GM23338 (cell line): ENCODE data around the gene PRMT1. TPM values are rescaled to one million over a fixed set of nuclear protein-coding genes. Genes with fewer than 3 reads are reported as not detected.

ENCODE experiments used
- ATAC-seq: fragments of 200-7000 bp; cut with Tn5 transposase; 3 replicates; pipeline ENCODE4 v1.9.1; 2020
- DNase-seq: peaks from one replicate; pipeline ENCODE4 v3.0.0-alpha.2; 2015; ENCODE audit warnings: low spot score
- H2AFZ ChIP-seq: fragments of 200-600 bp; sonication (generic); 2 replicates; pipeline ENCODE4 v1.8.0; 2016; ENCODE audit warnings: antibody characterized with exemption, mild to moderate bottlenecking, moderate library complexity
- H3F3A ChIP-seq: fragments of 200-600 bp; sonication (generic); replicated peaks from 2 replicates; pipeline ENCODE4 v1.8.0; 2017; ENCODE audit warnings: antibody characterized with exemption, mixed run types, low read depth
- H3K27ac ChIP-seq: fragments of 200-600 bp; sonication (generic); 2 replicates; pipeline ENCODE4 v1.6.1; 2016; ENCODE audit warnings: low read depth
- H3K27me3 ChIP-seq: fragments of 200-600 bp; sonication (generic); 2 replicates; pipeline ENCODE4 v1.8.0; 2016; ENCODE audit warnings: mild to moderate bottlenecking, mixed run types, moderate library complexity; ENCODE audit not compliant: insufficient read depth
- H3K36me3 ChIP-seq: fragments of 200-600 bp; sonication (generic); 2 replicates; pipeline ENCODE4 v1.8.0; 2016; ENCODE audit warnings: mild to moderate bottlenecking; ENCODE audit not compliant: insufficient read depth
- H3K4me1 ChIP-seq: fragments of 200-600 bp; sonication (generic); 2 replicates; pipeline ENCODE4 v1.8.0; 2016; ENCODE audit warnings: mild to moderate bottlenecking, moderate library complexity; ENCODE audit not compliant: insufficient read depth
- H3K4me2 ChIP-seq: fragments of 200-600 bp; sonication (generic); 2 replicates; pipeline ENCODE4 v1.7.1; 2017; ENCODE audit warnings: mixed run types
- H3K4me3 ChIP-seq: fragments of 200-600 bp; sonication (generic); 2 replicates; pipeline ENCODE4 v1.6.1; 2016; ENCODE audit warnings: mixed run types
- H3K79me2 ChIP-seq: fragments of 200-600 bp; sonication (generic); replicated peaks from 2 replicates; pipeline ENCODE4 v1.8.0; 2017; ENCODE audit warnings: mild to moderate bottlenecking; ENCODE audit not compliant: insufficient read depth
- H3K9me2 ChIP-seq: fragments of 200-600 bp; sonication (generic); 2 replicates; pipeline ENCODE4 v1.8.0; 2017; ENCODE audit not compliant: insufficient read depth
- H4K20me1 ChIP-seq: fragments of 200-600 bp; sonication (generic); replicated peaks from 2 replicates; pipeline ENCODE4 v1.8.0; 2017; ENCODE audit warnings: mild to moderate bottlenecking; ENCODE audit not compliant: insufficient read depth
- H3K27ac Mint-ChIP-seq: 2 replicates; pipeline ENCODE4 v1.8.0; 2020; ENCODE audit warnings: inconsistent platforms, mild to moderate bottlenecking, moderate library complexity, mixed read lengths
- H3K27me3 Mint-ChIP-seq: 3 replicates; pipeline ENCODE4 v1.8.0; 2022; ENCODE audit warnings: low read depth, mild to moderate bottlenecking, moderate library complexity, mixed read lengths, inconsistent platforms; ENCODE audit not compliant: insufficient read depth, poor library complexity
- H3K36me3 Mint-ChIP-seq: 3 replicates; pipeline ENCODE4 v1.8.0; 2021; ENCODE audit warnings: low read depth, mild to moderate bottlenecking, inconsistent platforms, moderate library complexity, mixed read lengths
- H3K4me1 Mint-ChIP-seq: 3 replicates; pipeline ENCODE4 v1.8.0; 2020; ENCODE audit warnings: mild to moderate bottlenecking, inconsistent platforms, mixed read lengths
- H3K4me3 Mint-ChIP-seq: 3 replicates; pipeline ENCODE4 v1.8.0; 2021; ENCODE audit warnings: moderate library complexity, mild to moderate bottlenecking, inconsistent platforms, mixed read lengths
- H3K9me3 Mint-ChIP-seq: 3 replicates; pipeline ENCODE4 v1.8.0; 2020; ENCODE audit warnings: moderate library complexity, mild to moderate bottlenecking, inconsistent platforms, mixed read lengths
- CREB1 ChIP-seq: fragments of 250-450 bp; sonication (Bioruptor Pico); IDR thresholded peaks from 2 replicates; pipeline ENCODE4 v1.5.0; 2020; ENCODE audit warnings: low read depth, mild to moderate bottlenecking, moderate library complexity
- EZH2 ChIP-seq: fragments of 200-600 bp; sonication (generic); IDR thresholded peaks from one replicate; pipeline ENCODE4 v1.8.0; 2017; ENCODE audit warnings: antibody characterized with exemption, mild to moderate bottlenecking, low read depth; ENCODE audit not compliant: unreplicated experiment
- EZH2phosphoT487 ChIP-seq: fragments of 200-600 bp; sonication (generic); IDR thresholded peaks from one replicate; pipeline ENCODE4 v1.8.1; 2018; ENCODE audit warnings: antibody characterized with exemption; ENCODE audit not compliant: unreplicated experiment
- JUNB ChIP-seq: IDR thresholded peaks from one replicate; pipeline ENCODE4 v1.6.1; 2016; ENCODE audit warnings: antibody characterized with exemption; ENCODE audit not compliant: unreplicated experiment
- NANOG ChIP-seq: IDR thresholded peaks from 2 replicates; pipeline ENCODE4 v1.6.1; 2016; ENCODE audit warnings: antibody characterized with exemption, borderline replicate concordance
- POLR2AphosphoS5 ChIP-seq: IDR thresholded peaks from 2 replicates; pipeline ENCODE4 v1.6.1; 2016; ENCODE audit warnings: antibody characterized with exemption, low read depth
- STAT1 ChIP-seq: IDR thresholded peaks from one replicate; pipeline ENCODE4 v1.6.1; 2016; ENCODE audit warnings: antibody characterized with exemption; ENCODE audit not compliant: unreplicated experiment
- ZNF114 ChIP-seq: fragments of 250-450 bp; sonication (Bioruptor Pico); IDR thresholded peaks from 2 replicates; pipeline ENCODE4 v1.5.0; 2020; ENCODE audit warnings: mild to moderate bottlenecking, moderate library complexity
- ZNF331 ChIP-seq: fragments of 250-450 bp; sonication (Bioruptor Pico); IDR thresholded peaks from 2 replicates; pipeline ENCODE4 v1.5.0; 2020; ENCODE audit warnings: low read depth, mild to moderate bottlenecking, moderate library complexity
- polyA plus RNA-seq: library from polyadenylated mRNA; unstranded; fragments of >200 nt; fragmentation: Nextera tagmentation; extraction: Ambion mirVana; gene quantifications from 2 replicates; pipeline ENCODE4 v1.2.1, GENCODE V29; 2016
- total RNA-seq: library from RNA; depleted of rRNA; stranded (reverse); fragments of >200 nt; shearing (Covaris generic); gene quantifications from 2 replicates; pipeline ENCODE4 v1.2.3, GENCODE V29; 2014
- TF ChIP-seq, protein P1 (sequence below), 2 experiments: fragments of 200-600 bp in 1 of 2; sonication (generic) in 1 of 2; conservative IDR thresholded peaks; 2 replicates each; pipeline versions ENCODE4 v1.5.1 to v1.6.1; 2016 to 2017; ENCODE audit warnings: antibody characterized with exemption in 2 of 2, low read depth in 2 of 2, mild to moderate bottlenecking in 2 of 2, moderate library complexity in 1 of 2
- TF ChIP-seq, protein P2 (sequence below): IDR thresholded peaks from one replicate; pipeline ENCODE4 v1.6.1; 2018; ENCODE audit warnings: antibody characterized with exemption; ENCODE audit not compliant: unreplicated experiment
- TF ChIP-seq, protein P3 (sequence below): IDR thresholded peaks from 2 replicates; pipeline ENCODE4 v1.6.1; 2016; ENCODE audit warnings: antibody characterized with exemption
- TF ChIP-seq, protein P4 (sequence below): fragments of 250-450 bp; sonication (Bioruptor Pico); IDR thresholded peaks from 2 replicates; pipeline ENCODE4 v1.5.0; 2020; ENCODE audit warnings: mild to moderate bottlenecking, moderate library complexity

PRMT1 gene
- total and polyA plus RNA-seq, 2 experiments from 2014 or later, result 590 to 700 TPM

DNA sequence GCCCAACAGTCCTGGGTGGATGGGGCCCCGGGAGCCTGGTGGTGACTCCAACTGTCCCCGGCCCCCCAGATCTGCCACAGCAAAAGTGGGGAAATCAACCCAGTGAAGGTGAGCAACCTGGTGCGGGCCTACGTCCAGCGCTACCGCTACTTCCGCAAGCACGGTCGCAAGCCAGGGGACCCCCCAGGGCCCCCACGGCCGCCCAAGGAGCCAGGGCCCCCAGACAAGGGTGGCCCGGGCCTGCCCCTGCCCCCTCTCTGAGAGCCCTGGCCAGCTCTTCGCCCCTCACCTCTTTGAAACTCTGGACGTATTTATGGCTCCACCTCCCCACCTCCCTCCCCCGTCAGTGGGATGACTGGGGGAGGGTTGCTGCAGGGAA is 18.9 kb upstream of the PRMT1 start:
- no peak overlapping the region for H3K4me3 ChIP-seq
- H3K27ac ChIP-seq, result no peak overlapping the region
- no peaks in the 10 kb centered on the region for H3K27me3 ChIP-seq
- no peaks in the 10 kb centered on the region for H3K9me2 ChIP-seq
- no peaks in the 10 kb centered on the region for H3K79me2 ChIP-seq
- Mint-ChIP-seq H3K4me1 (peaks cover 8% of the 10 kb centered on the region), H3K9me3 (peaks cover 19% of the 10 kb centered on the region), H3K27ac (no peak overlapping the region), H3K4me3 (no peak overlapping the region), H3K36me3 (peaks cover 91% of the 10 kb centered on the region), H3K27me3 (peaks cover 19% of the 10 kb centered on the region)
- ATAC-seq (no peak), DNase-seq (no peak)
- no peak overlapping the region for H2AFZ ChIP-seq
- peaks cover 25% of the 10 kb centered on the region for H3K36me3 ChIP-seq
- H3F3A ChIP-seq, result peaks cover 14% of the 10 kb centered on the region
- TF ChIP-seq, protein P1, sequence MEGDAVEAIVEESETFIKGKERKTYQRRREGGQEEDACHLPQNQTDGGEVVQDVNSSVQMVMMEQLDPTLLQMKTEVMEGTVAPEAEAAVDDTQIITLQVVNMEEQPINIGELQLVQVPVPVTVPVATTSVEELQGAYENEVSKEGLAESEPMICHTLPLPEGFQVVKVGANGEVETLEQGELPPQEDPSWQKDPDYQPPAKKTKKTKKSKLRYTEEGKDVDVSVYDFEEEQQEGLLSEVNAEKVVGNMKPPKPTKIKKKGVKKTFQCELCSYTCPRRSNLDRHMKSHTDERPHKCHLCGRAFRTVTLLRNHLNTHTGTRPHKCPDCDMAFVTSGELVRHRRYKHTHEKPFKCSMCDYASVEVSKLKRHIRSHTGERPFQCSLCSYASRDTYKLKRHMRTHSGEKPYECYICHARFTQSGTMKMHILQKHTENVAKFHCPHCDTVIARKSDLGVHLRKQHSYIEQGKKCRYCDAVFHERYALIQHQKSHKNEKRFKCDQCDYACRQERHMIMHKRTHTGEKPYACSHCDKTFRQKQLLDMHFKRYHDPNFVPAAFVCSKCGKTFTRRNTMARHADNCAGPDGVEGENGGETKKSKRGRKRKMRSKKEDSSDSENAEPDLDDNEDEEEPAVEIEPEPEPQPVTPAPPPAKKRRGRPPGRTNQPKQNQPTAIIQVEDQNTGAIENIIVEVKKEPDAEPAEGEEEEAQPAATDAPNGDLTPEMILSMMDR (conservative IDR thresholded peaks at IDR 0.05; ENCODE audit: low read depth in 2 of 2), result no peak
- TF ChIP-seq ZNF114 (CRISPR knock-in tag), result no peak
- TF ChIP-seq EZH2, result no peak
- no peak for TF ChIP-seq CREB1 (CRISPR knock-in tag)
- TF ChIP-seq, protein P2, sequence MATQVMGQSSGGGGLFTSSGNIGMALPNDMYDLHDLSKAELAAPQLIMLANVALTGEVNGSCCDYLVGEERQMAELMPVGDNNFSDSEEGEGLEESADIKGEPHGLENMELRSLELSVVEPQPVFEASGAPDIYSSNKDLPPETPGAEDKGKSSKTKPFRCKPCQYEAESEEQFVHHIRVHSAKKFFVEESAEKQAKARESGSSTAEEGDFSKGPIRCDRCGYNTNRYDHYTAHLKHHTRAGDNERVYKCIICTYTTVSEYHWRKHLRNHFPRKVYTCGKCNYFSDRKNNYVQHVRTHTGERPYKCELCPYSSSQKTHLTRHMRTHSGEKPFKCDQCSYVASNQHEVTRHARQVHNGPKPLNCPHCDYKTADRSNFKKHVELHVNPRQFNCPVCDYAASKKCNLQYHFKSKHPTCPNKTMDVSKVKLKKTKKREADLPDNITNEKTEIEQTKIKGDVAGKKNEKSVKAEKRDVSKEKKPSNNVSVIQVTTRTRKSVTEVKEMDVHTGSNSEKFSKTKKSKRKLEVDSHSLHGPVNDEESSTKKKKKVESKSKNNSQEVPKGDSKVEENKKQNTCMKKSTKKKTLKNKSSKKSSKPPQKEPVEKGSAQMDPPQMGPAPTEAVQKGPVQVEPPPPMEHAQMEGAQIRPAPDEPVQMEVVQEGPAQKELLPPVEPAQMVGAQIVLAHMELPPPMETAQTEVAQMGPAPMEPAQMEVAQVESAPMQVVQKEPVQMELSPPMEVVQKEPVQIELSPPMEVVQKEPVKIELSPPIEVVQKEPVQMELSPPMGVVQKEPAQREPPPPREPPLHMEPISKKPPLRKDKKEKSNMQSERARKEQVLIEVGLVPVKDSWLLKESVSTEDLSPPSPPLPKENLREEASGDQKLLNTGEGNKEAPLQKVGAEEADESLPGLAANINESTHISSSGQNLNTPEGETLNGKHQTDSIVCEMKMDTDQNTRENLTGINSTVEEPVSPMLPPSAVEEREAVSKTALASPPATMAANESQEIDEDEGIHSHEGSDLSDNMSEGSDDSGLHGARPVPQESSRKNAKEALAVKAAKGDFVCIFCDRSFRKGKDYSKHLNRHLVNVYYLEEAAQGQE, result no peak
- TF ChIP-seq EZH2phosphoT487, result no peak
- no peak for TF ChIP-seq ZNF331 (CRISPR knock-in tag)
- no peak for TF ChIP-seq POLR2AphosphoS5
- no peak for TF ChIP-seq STAT1
- no peak for TF ChIP-seq NANOG
- no peak for TF ChIP-seq JUNB
- TF ChIP-seq, protein P3, sequence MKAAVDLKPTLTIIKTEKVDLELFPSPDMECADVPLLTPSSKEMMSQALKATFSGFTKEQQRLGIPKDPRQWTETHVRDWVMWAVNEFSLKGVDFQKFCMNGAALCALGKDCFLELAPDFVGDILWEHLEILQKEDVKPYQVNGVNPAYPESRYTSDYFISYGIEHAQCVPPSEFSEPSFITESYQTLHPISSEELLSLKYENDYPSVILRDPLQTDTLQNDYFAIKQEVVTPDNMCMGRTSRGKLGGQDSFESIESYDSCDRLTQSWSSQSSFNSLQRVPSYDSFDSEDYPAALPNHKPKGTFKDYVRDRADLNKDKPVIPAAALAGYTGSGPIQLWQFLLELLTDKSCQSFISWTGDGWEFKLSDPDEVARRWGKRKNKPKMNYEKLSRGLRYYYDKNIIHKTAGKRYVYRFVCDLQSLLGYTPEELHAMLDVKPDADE, result no peak
- TF ChIP-seq, protein P4, sequence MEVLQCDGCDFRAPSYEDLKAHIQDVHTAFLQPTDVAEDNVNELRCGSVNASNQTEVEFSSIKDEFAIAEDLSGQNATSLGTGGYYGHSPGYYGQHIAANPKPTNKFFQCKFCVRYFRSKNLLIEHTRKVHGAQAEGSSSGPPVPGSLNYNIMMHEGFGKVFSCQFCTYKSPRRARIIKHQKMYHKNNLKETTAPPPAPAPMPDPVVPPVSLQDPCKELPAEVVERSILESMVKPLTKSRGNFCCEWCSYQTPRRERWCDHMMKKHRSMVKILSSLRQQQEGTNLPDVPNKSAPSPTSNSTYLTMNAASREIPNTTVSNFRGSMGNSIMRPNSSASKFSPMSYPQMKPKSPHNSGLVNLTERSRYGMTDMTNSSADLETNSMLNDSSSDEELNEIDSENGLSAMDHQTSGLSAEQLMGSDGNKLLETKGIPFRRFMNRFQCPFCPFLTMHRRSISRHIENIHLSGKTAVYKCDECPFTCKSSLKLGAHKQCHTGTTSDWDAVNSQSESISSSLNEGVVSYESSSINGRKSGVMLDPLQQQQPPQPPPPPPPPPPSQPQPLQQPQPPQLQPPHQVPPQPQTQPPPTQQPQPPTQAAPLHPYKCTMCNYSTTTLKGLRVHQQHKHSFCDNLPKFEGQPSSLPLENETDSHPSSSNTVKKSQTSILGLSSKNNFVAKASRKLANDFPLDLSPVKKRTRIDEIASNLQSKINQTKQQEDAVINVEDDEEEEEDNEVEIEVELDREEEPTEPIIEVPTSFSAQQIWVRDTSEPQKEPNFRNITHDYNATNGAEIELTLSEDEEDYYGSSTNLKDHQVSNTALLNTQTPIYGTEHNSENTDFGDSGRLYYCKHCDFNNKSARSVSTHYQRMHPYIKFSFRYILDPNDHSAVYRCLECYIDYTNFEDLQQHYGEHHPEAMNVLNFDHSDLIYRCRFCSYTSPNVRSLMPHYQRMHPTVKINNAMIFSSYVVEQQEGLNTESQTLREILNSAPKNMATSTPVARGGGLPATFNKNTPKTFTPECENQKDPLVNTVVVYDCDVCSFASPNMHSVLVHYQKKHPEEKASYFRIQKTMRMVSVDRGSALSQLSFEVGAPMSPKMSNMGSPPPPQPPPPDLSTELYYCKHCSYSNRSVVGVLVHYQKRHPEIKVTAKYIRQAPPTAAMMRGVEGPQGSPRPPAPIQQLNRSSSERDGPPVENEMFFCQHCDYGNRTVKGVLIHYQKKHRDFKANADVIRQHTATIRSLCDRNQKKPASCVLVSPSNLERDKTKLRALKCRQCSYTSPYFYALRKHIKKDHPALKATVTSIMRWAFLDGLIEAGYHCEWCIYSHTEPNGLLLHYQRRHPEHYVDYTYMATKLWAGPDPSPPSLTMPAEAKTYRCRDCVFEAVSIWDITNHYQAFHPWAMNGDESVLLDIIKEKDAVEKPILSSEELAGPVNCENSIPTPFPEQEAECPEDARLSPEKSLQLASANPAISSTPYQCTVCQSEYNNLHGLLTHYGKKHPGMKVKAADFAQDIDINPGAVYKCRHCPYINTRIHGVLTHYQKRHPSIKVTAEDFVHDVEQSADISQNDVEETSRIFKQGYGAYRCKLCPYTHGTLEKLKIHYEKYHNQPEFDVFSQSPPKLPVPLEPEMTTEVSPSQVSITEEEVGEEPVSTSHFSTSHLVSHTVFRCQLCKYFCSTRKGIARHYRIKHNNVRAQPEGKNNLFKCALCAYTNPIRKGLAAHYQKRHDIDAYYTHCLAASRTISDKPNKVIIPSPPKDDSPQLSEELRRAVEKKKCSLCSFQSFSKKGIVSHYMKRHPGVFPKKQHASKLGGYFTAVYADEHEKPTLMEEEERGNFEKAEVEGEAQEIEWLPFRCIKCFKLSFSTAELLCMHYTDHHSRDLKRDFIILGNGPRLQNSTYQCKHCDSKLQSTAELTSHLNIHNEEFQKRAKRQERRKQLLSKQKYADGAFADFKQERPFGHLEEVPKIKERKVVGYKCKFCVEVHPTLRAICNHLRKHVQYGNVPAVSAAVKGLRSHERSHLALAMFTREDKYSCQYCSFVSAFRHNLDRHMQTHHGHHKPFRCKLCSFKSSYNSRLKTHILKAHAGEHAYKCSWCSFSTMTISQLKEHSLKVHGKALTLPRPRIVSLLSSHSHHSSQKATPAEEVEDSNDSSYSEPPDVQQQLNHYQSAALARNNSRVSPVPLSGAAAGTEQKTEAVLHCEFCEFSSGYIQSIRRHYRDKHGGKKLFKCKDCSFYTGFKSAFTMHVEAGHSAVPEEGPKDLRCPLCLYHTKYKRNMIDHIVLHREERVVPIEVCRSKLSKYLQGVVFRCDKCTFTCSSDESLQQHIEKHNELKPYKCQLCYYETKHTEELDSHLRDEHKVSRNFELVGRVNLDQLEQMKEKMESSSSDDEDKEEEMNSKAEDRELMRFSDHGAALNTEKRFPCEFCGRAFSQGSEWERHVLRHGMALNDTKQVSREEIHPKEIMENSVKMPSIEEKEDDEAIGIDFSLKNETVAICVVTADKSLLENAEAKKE (CRISPR knock-in tag), result no peak
- peaks cover 8% of the 10 kb centered on the region for H4K20me1 ChIP-seq
- no peak overlapping the region for H3K4me2 ChIP-seq
- no peaks in the 10 kb centered on the region for H3K4me1 ChIP-seq
